ENCODE results near the gene WNT9A.

Gene WNT9A

GRCh38 chr1:227941509-227942020, 6.2 kb downstream of the WNT9A start:
- no peak for DNase-seq

- DNase-seq = no peak
These were observed 6.9 kb downstream of the WNT9A start for GRCh38 chr1:227940791-227941241.

GRCh38 chr1:227939791-227940771, 7.7 kb downstream of the WNT9A start:
- no peak for DNase-seq

GRCh38 chr1:227938911-227939790, 8.6 kb downstream of the WNT9A start:
- no peak for DNase-seq

- DNase-seq = no peak
These were observed 9.5 kb downstream of the WNT9A start for GRCh38 chr1:227938276-227938675.

GRCh38 chr1:227937838-227938145, 9.9 kb downstream of the WNT9A start:
- no peak for DNase-seq

GRCh38 chr1:227937031-227937837, 10.5 kb downstream of the WNT9A start:
- DNase-seq = no peak

GRCh38 chr1:227935826-227936225, 11.9 kb downstream of the WNT9A start:
- no peak for DNase-seq

- no peak for DNase-seq
These were observed 13.0 kb downstream of the WNT9A start for GRCh38 chr1:227934476-227935313.

GRCh38 chr1:227929751-227930472, 17.8 kb downstream of the WNT9A start:
- no peak for DNase-seq

GRCh38 chr1:227928811-227929375, 18.8 kb downstream of the WNT9A start:
- DNase-seq = no peak

GRCh38 chr1:227927971-227928741, 19.6 kb downstream of the WNT9A start:
- DNase-seq = no peak

- no peak for DNase-seq
These were observed 20.5 kb downstream of the WNT9A start for GRCh38 chr1:227926896-227927885.

- no peak for DNase-seq
These were observed 21.4 kb downstream of the WNT9A start for GRCh38 chr1:227926216-227926791.

- DNase-seq = no peak
These were observed 22.0 kb downstream of the WNT9A start for GRCh38 chr1:227925582-227926198.

- DNase-seq = no peak
These were observed 22.7 kb downstream of the WNT9A start for GRCh38 chr1:227924833-227925574.

Data from effector CD8-positive, alpha-beta T cell (primary cell).